Endothelial cell of umbilical vein (primary cell): ENCODE data around the gene ZDHHC24. TPM values are rescaled to one million over a fixed set of nuclear protein-coding genes. Genes with fewer than 3 reads are reported as not detected.

Experiments used
- BruUV-seq: library from RNA; stranded (reverse); fragments of 400-500 nt; replicated peaks from 2 replicates; lab custom pipeline; 2021; lab: Mats Ljungman, UMichigan
- CTCF ChIA-PET: fragments of 300-600, 350-600 bp; sonication (Branson Sonifier 250); formaldehyde crosslinking; loops from one replicate; lab custom pipeline; 2021; ENCODE audit warnings: antibody characterized with exemption, inconsistent platforms; lab: Charles Lee
- POLR2A ChIA-PET: fragments of 300-600, 350-600 bp; sonication (Branson Sonifier 250); formaldehyde crosslinking; loops from one replicate; lab custom pipeline; 2021; ENCODE audit warnings: antibody characterized with exemption, inconsistent platforms; lab: Charles Lee
- DNase-seq: peaks from one replicate; pipeline ENCODE4 v3.0.0-alpha.2; 2011; ENCODE audit warnings: low read depth, low spot score
- FAIRE-seq: peaks from 2 replicates; lab custom pipeline; 2011; peaks lifted over from hg19 to GRCh38; lab: Jason Lieb, UNC
- H2AFZ ChIP-seq: 2 replicates; pipeline ENCODE4 v1.6.0; 2012; ENCODE audit warnings: low read depth, low read length, control low read depth, inconsistent platforms
- H3K27ac ChIP-seq: 2 replicates; pipeline ENCODE4 v1.5.1; 2011; ENCODE audit warnings: low read depth, mild to moderate bottlenecking, control low read depth, low read length, moderate library complexity; ENCODE audit not compliant: insufficient read depth
- H3K27me3 ChIP-seq, 2 experiments: 2 replicates each; pipeline versions ENCODE4 v1.6.0 to v1.6.1; 2011; ENCODE audit warnings: low read length in 2 of 2, mixed read lengths in 1 of 2; ENCODE audit not compliant: control insufficient read depth in 2 of 2, insufficient read depth in 2 of 2
- H3K36me3 ChIP-seq, 2 experiments: 2 replicates in 1 of 2; 3 replicates in 1 of 2; pipeline ENCODE4 v1.5.1; 2011; ENCODE audit warnings: low read length in 2 of 2, mild to moderate bottlenecking in 1 of 2, moderate library complexity in 1 of 2; ENCODE audit not compliant: control insufficient read depth in 2 of 2, insufficient read depth in 2 of 2; ENCODE audit errors: extremely low read depth in 1 of 2
- H3K4me1 ChIP-seq: 3 replicates; pipeline ENCODE4 v1.5.1; 2011; ENCODE audit warnings: mild to moderate bottlenecking, low read length; ENCODE audit not compliant: control insufficient read depth, insufficient read depth; ENCODE audit errors: extremely low read depth
- H3K4me2 ChIP-seq: 2 replicates; pipeline ENCODE4 v1.6.1; 2011; ENCODE audit warnings: low read length, control low read depth, mixed read lengths; ENCODE audit not compliant: insufficient read depth
- H3K4me3 ChIP-seq, 3 experiments: fragments of 200-600 bp in 1 of 3; sonication (generic), shearing (Covaris generic) in 1 of 3; replicated peaks in 1 of 3; 2 replicates each; pipeline ENCODE4 v1.5.1; 2011 to 2016; ENCODE audit warnings: control low read depth in 3 of 3, low read length in 3 of 3, mild to moderate bottlenecking in 2 of 3, inconsistent platforms in 1 of 3, low read depth in 1 of 3, moderate library complexity in 1 of 3; ENCODE audit not compliant: insufficient read depth in 1 of 3
- H3K79me2 ChIP-seq: 2 replicates; pipeline ENCODE4 v1.6.0; 2012; ENCODE audit warnings: low read length, inconsistent platforms; ENCODE audit not compliant: control insufficient read depth, insufficient read depth
- H3K9ac ChIP-seq: replicated peaks from 2 replicates; pipeline ENCODE3; 2011; ENCODE audit warnings: low read length, control low read depth; ENCODE audit not compliant: insufficient read depth; ENCODE audit errors: extremely low read depth
- H3K9me1 ChIP-seq: replicated peaks from 3 replicates; pipeline ENCODE4 v1.6.0; 2011; ENCODE audit warnings: mild to moderate bottlenecking, low read length; ENCODE audit not compliant: control insufficient read depth, insufficient read depth; ENCODE audit errors: extremely low read depth
- H3K9me3 ChIP-seq: replicated peaks from 2 replicates; pipeline ENCODE4 v1.5.1; 2012; ENCODE audit warnings: low read length, inconsistent platforms; ENCODE audit not compliant: control insufficient read depth, insufficient read depth
- H4K20me1 ChIP-seq: replicated peaks from 2 replicates; pipeline ENCODE3; 2011; ENCODE audit warnings: mild to moderate bottlenecking, low read length; ENCODE audit not compliant: control insufficient read depth, insufficient read depth; ENCODE audit errors: extremely low read depth
- CTCF ChIP-seq, 2 donors: IDR thresholded peaks; 1 replicate in 1 of 2; 2 replicates in 1 of 2; pipeline ENCODE4 v1.5.1; 2011; ENCODE audit warnings: low read length in 2 of 2, mild to moderate bottlenecking in 2 of 2, moderate library complexity in 2 of 2, control low read depth in 1 of 2, inconsistent platforms in 1 of 2, low read depth in 1 of 2; ENCODE audit not compliant: insufficient read depth in 1 of 2; ENCODE audit errors: extremely low read depth in 1 of 2
- EZH2 ChIP-seq: IDR thresholded peaks from 2 replicates; pipeline ENCODE4 v1.6.1; 2012; ENCODE audit warnings: borderline replicate concordance, low read depth, mild to moderate bottlenecking, moderate library complexity, low read length, inconsistent platforms; ENCODE audit not compliant: severe bottlenecking
- FOS ChIP-seq: IDR thresholded peaks from 2 replicates; pipeline ENCODE4 v1.6.1; 2011; ENCODE audit warnings: mild to moderate bottlenecking, low read length, moderate library complexity, borderline replicate concordance; ENCODE audit not compliant: insufficient read depth
- GATA2 ChIP-seq: IDR thresholded peaks from 2 replicates; pipeline ENCODE4 v1.7.0; 2011; ENCODE audit warnings: low read depth, mild to moderate bottlenecking, moderate library complexity, mixed read lengths, low read length; ENCODE audit not compliant: insufficient read length, insufficient read depth
- JUN ChIP-seq: IDR thresholded peaks from 2 replicates; pipeline ENCODE4 v1.6.1; 2011; ENCODE audit warnings: borderline replicate concordance, low read depth; ENCODE audit not compliant: insufficient read length, insufficient read depth
- MAX ChIP-seq: IDR thresholded peaks from 2 replicates; pipeline ENCODE4 v1.6.1; 2011; ENCODE audit not compliant: insufficient read depth, insufficient read length
- MYC ChIP-seq: IDR thresholded peaks from one replicate; pipeline ENCODE4 v1.6.1; 2011; ENCODE audit warnings: mild to moderate bottlenecking, low read depth, low read length
- POLR2A ChIP-seq: IDR thresholded peaks from 2 replicates; pipeline ENCODE4 v1.6.1; 2012; ENCODE audit warnings: low read depth, mild to moderate bottlenecking, control low read depth, low read length
- POLR2AphosphoS5 ChIP-seq: IDR thresholded peaks from 2 replicates; pipeline ENCODE4 v1.6.1; 2012; ENCODE audit warnings: low read depth, mild to moderate bottlenecking, control low read depth, low read length, moderate library complexity; ENCODE audit not compliant: insufficient read depth
- dilution Hi-C: fragments of 300-500 bp; cut with MboI; formaldehyde crosslinking; loops from one replicate; pipeline ENCODE4 v1.15.0; 2019; ENCODE audit warnings: low sequenced_read_pairs; ENCODE audit not compliant: extremely low pct_ligation_motif_present
- intact Hi-C: fragments of 100-400 bp; cut with micrococcal nuclease; formaldehyde crosslinking; loops from one replicate; pipeline ENCODE4 v1.10.0; 2022
- polyA plus RNA-seq, 4 experiments: library from polyadenylated mRNA; depleted of rRNA in 3 of 4; stranded (reverse) in 3 of 4; unstranded in 1 of 4; fragments of >200 nt; gene quantifications; 2 replicates each; pipeline versions ENCODE4 v1.2.1 to v1.2.3, GENCODE V29; 2011 to 2012; ENCODE audit warnings: missing spikeins in 1 of 4
- total RNA-seq: library from RNA; stranded (reverse); gene quantifications from 2 replicates; pipeline ENCODE4 v1.2.3, GENCODE V29; 2021

Gene ZDHHC24
- total and polyA plus RNA-seq, 2 donors (not counting 3 experiments of a cell fraction or from before 2014, with no cell fraction given), result 20.1 to 21.1 TPM

- Histone ChIP-seq H3K4me3 (no peak overlapping the region), H4K20me1 (no peaks in the 10 kb centered on the region), H2AFZ (no peak overlapping the region), H3K4me2 (no peak overlapping the region), H3K4me1 (no peaks in the 10 kb centered on the region), H3K9me1 (no peaks in the 10 kb centered on the region), H3K27ac (no peak overlapping the region), H3K79me2 (no peaks in the 10 kb centered on the region), H3K27me3 (no peaks in the 10 kb centered on the region), H3K9ac (no peak overlapping the region), H3K9me3 (no peaks in the 10 kb centered on the region), H3K36me3 (peaks cover 0 to 6% of the 10 kb centered on the region in 2 experiments)
- TF ChIP-seq JUN (no peak), FOS (no peak), MYC (no peak), GATA2 (no peak), POLR2AphosphoS5 (no peak), EZH2 (no peak), CTCF (IDR thresholded peaks at IDR 0.05; ENCODE audit: extremely low read depth in 1 of 2, insufficient read depth in 1 of 2, low read depth in 1 of 2, low read length in 2 of 2) (no peak), MAX (no peak), POLR2A (no peak)
- FAIRE-seq (no peak), DNase-seq (no peak)
- ChIA-PET CTCF (interaction anchor here (1.2 to 1.3 kb wide), 2 partner anchors 13 to 149 kb away, joined by 3 to 4 read pairs; no protein-coding TSS in a partner anchor), POLR2A (no interaction called here)
- dilution Hi-C loops, result no loop called here
- intact Hi-C loops, result no loop called here
- no TSS peak for BruUV-seq
Observed at GRCh38 chr11:66529655-66530054, 16.2 kb downstream of the ZDHHC24 start.
